Measurements from ENCODE around the gene GNAO1. TPM values are rescaled to one million over a fixed set of nuclear protein-coding genes. Genes with fewer than 3 reads are reported as not detected.

Gene GNAO1
- total and polyA plus RNA-seq, 9 of the 15 experiments (the other 6 are each of a cell fraction or from before 2014, with no cell fraction given) = 0.07 to 0.42 (median 0.08) TPM; not detected in 5

GRCh38 chr16:56348168-56349085 lies 157.1 kb downstream of the GNAO1 start (continued):
- TF ChIP-seq E2F5 (CRISPR knock-in tag; IDR thresholded peaks at IDR 0.05) (no peak), HES1 (IDR thresholded peaks at IDR 0.05; ENCODE audit: low read depth) (no peak)

GRCh38 chr16:56349086-56349415 lies 157.8 kb downstream of the GNAO1 start:
- no peaks in the 10 kb centered on the region for H3K9me1 ChIP-seq (ENCODE audit: control insufficient read depth, insufficient read depth, low read length)
- CTCF ChIA-PET (ENCODE audit: low intra/inter-chr PET ratio) = no interaction called here
- BruUV-seq (replicated peaks) = no TSS peak
- no peak for TF ChIP-seq NR2C2 (CRISPR knock-in tag; IDR thresholded peaks at IDR 0.05)
- TF ChIP-seq NR2C2 (tag; IDR thresholded peaks at IDR 0.05) = no peak
- TF ChIP-seq NKRF (IDR thresholded peaks at IDR 0.05; ENCODE audit: borderline replicate concordance) = no peak

More at GRCh38 chr16:56349086-56349415, 157.8 kb downstream of the GNAO1 start:
- FAIRE-seq (no peak), ATAC-seq (no peak), DNase-seq (ENCODE audit: extremely low read depth in 1 of 4, low spot score in 3 of 4) (no peak)
- no peaks in the 10 kb centered on the region for H3K9me3 ChIP-seq (replicated peaks; ENCODE audit: control insufficient read depth, insufficient read depth, low read depth, low read length)
- intact Hi-C loops (cut with micrococcal nuclease) (no loop called here), in situ Hi-C loops (cut with MboI) (no loop called here)
- no peak overlapping the region for H3K4me2 ChIP-seq (ENCODE audit: insufficient read depth, low read length)
- 5% methylated on average over 2 of the region's 2 CpGs for whole genome bisulfite sequencing (ENCODE audit: insufficient coverage, low coverage, missing lambda C conversion rate)
- no peaks in the 10 kb centered on the region for H3K36me3 ChIP-seq (ENCODE audit: control insufficient read depth, insufficient read depth, low read length)
- H3K79me2 ChIP-seq (ENCODE audit: control insufficient read depth, insufficient read depth, low read length) = no peaks in the 10 kb centered on the region
- peaks cover 5 to 24% of the 10 kb centered on the region in 2 experiments; a peak in 2 of 5 replicates for H3K4me1 ChIP-seq (replicated peaks in 1 of 2; ENCODE audit: control insufficient read depth in 2 of 2, insufficient read depth in 2 of 2, low read length in 2 of 2)
- POLR2A ChIA-PET = interaction anchor here (0.6 to 1.1 kb wide), 3 partner anchors 16 to 198 kb away, joined by 3 read pairs; no protein-coding TSS in a partner anchor
- H4K20me1 ChIP-seq (replicated peaks; ENCODE audit: control insufficient read depth, insufficient read depth, low read length) = peaks cover 28% of the 10 kb centered on the region
- peaks cover 18 to 72% of the 10 kb centered on the region in 2 experiments; a peak in 4 of 5 replicates for H3K27me3 ChIP-seq (ENCODE audit: control insufficient read depth in 2 of 2, insufficient read depth in 2 of 2, low read length in 2 of 2)
- H3K27ac ChIP-seq (ENCODE audit: extremely low read depth, low read depth, low read length) = no peak overlapping the region
- H2AFZ ChIP-seq (ENCODE audit: low read depth, low read length) = no peak overlapping the region
- H3K4me3 ChIP-seq = no peak overlapping the region
- no peak overlapping the region for H3K9ac ChIP-seq (ENCODE audit: insufficient read depth in 1 of 2, low read depth in 2 of 2, low read length in 2 of 2)
